H4 (cell line): ENCODE measurements around the gene C19orf44. TPM values are rescaled to one million over a fixed set of nuclear protein-coding genes. Genes with fewer than 3 reads are reported as not detected.
"Not testable (repeated sequence)": the region's sequence is repeated elsewhere in the genome, so short reads cannot be mapped to it uniquely, and the experiment has no call there.

ENCODE experiments used
- DNase-seq: peaks from one replicate; pipeline ENCODE4 v3.0.0-alpha.2; 2015; ENCODE audit warnings: low spot score
- total RNA-seq: library from RNA; depleted of rRNA; stranded (reverse); fragments of >200 nt; shearing (Covaris generic); gene quantifications from 2 replicates; pipeline ENCODE4 v1.2.3, GENCODE V29; 2014

Gene C19orf44
- total RNA-seq, 1 experiment from 2014 or later = 6.7 TPM

GRCh38 chr19:16467581-16467980 is 28.6 kb upstream of the C19orf44 start:
- DNase-seq = no peak

DNA sequence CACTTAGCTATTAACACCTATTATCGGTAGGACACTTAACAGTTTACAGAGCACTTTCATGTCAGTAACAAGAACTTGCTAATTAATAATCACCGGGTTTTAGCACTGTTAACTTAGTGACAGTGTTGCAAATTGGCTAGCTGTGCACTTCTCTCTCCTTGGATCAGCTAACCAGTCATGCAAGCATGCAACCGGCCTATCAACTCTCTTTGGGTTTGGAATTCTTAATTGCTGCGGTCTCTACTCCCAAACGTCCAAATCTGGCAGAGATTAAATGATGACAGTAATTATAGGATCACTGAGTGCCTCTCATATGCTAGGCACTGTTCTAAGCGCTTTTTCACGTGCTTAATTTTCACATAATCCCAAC is 25.7 kb upstream of the C19orf44 start:
- DNase-seq = no peak

DNA sequence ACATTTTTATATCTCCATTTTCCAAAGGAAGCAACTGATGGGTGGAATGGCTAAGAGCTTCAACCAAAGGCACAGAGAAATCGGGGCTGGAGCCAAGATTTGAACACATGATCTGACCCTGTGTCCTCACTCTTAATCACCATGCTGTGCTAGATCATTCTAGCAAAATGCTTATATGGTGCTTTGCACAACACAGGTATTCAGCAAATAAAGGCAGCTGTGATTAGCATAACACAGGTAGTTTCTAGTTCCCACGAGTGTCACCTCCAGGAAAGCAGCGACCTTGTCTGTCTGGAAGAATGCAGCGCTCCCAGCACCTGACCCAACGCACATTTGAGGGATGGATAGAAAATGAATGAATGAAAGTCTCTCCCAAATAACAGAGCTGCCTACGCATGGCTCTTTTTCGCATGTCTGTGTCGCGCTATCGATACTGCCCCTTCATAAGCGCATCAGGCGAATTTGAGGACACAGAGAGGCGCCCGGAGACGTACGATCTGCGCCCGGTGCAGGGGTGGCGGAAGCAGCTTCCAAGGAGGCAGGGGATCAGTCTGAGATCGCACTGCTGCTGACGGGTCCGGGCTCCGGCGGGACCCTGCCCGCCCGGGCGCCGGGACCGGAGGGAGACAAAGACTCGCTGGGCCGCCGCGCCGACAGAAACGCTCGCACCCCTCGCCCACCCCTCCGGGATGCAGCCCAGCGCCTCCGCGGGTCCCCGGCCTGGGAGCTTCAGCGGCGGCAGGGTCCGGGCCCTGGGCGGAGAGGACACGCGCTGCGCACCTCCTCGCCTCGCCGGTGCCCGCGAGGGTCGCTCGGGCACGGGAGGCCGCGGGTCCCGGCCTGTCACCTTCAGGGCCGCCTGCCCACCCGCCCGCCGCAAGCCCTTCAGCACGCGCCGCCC is 25.0 kb upstream of the C19orf44 start:
- no peak for DNase-seq

DNA sequence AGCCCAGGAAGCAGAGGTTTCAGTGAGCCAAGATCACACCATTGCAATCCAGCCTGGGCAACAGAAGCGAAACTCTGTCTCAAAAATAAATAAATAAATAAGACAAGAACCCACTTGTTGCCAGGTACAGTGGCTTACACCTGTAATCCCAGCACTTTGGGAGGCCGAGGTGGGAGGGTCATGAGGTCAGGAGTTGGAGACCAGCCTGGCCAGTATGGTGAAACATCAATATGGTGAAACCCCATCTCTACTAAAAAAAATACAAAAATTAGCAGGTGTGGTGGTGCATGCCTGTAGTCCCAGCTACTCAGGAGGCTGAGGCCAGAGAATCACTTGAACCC is 23.7 kb upstream of the C19orf44 start:
- DNase-seq = not testable (repeated sequence)

DNA sequence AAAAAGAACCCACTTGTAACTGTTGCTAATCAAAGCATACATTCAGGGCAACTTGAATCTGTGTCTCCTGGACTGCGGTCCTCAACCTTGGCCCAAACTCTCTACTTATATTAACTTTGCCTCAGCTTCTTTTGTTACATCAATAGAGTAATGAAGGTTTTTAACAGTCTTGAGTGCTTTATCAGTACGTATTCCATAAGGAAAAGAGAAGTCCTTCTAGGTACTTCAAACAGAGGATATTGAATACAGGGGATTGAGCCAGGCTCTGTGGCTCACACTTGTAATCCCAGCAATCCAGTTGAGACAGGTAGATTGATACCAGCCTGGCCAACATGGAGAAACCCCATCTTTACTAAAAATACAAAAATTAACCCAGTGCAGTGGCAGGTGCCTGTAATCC is 23.2 kb upstream of the C19orf44 start:
- no peak for DNase-seq

GRCh38 chr19:16473875-16474392 is 22.3 kb upstream of the C19orf44 start:
- no peak for DNase-seq

DNA sequence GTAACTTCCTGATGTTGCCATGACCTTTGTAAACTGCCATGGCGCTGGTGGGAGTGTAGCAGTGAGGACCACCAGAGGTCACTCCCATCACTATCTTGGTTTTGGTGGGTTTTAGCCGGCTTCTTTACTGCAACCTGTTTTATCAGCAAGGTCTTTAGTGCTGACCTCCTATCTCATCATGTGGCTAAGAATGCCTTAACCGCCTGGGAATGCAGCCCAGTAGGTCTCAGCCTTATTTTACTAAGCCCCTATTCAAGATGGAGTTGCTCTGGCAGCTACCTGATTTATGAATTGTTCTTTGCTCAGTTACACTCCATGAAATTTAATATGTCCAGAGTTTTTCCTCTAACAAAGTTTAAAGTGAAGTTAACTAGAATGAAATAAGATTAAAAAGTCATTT is 19.8 kb upstream of the C19orf44 start:
- DNase-seq = no peak

DNA sequence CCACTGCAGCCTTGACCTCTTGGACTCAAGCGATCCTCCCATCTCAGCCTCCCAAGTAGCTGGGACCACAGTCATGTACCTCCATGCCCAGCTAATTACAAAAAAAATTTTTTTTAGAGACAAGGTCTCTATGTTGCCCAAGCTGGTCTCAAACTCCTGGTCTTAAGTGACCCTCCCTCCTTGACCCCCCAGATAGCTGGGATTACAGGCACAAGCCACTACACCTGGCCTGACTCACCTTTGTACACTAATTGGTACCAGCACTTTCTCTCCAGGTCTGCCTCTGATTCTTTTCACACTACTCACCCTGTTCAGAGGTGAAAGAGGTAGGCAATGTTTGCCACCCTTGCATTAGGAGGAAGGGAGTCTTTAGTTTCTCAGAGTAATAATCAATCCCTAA is 18.9 kb upstream of the C19orf44 start:
- DNase-seq = no peak

- DNase-seq = no peak
Observed at GRCh38 chr19:16482745-16483144, 13.4 kb upstream of the C19orf44 start.

GRCh38 chr19:16486476-16486875 is 9.7 kb upstream of the C19orf44 start:
- DNase-seq = not testable (repeated sequence)

DNA sequence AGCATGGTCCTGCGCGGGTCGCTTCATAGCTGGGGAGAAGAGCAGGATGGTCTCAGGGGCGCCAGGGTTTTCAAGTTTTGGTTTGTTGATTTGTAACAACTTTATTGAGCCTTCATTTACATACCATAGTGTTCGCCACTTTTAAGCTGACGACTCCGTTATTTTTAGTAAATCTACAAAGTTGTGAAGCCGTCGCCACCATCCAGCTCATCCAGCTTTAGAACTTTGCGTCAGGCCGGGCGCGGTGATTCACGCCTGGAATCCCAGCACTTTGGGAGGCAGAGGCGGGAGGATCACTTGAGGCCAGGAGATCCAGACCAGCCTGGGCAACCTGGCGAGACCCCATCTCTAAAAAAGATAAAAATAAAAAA is 404 bp downstream of the C19orf44 start:
- no peak for DNase-seq

DNA sequence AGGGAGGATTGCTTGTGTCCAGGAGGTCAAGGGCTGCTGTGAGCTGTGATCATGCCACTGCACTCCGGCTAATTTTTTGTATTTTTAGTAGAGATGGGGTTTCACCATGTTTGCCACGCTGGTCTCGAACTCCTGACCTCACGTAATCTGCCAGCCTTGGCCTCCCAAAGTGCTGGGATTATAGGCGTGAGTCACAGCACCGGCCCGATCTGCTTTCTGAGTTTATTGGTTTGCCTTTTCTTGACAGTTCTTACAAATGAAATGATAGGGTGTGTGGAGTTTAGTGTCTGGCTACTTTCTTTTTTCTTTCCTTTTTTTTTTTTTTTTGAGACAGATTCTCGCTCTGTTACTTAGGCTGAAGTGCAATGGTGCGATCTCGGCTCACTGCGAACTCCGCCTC is 848 bp downstream of the C19orf44 start:
- no peak for DNase-seq

- DNase-seq = no peak
Observed at GRCh38 chr19:16497837-16498236, 1.6 kb downstream of the C19orf44 start.

- DNase-seq = no peak
Observed at GRCh38 chr19:16504271-16504670, 8.1 kb downstream of the C19orf44 start.

DNA sequence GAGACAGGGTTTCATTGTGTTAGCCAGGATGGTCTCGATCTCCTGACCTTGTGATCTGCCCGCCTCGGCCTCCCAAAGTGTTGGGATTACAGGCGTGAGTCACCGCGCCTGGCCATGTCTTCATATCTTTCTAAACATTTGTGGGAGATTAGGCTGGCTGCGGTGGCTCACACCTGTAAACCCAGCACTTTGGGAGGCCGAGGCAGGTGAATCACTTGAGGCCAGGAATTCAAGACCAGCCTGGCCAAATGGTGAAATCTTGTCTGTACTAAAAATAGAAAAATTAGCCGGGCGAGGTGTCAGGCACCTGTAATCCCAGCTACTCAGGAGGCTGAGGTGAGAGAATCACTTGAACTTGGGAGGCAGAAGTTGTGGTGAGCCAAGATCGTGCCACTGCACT is 10.0 kb downstream of the C19orf44 start:
- not testable (repeated sequence) for DNase-seq

DNA sequence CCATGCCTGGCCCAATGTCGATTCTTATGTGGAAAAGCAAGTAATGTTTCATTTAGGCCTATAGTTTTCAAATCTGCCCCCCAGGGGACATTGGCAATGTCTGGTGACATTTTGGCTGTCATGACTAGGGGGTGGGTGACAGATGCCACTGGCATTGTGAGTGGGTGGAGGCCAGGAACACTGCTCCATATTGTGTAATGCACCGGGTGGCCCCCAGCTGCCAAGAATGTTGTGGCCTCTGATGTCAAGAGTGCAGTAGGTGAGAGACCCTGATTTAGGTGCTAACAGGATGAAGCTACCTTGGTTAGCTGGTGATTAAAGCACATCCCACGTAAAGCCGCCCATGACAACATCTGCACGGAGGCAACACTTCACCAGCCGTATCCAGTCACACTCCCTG is 10.8 kb downstream of the C19orf44 start:
- no peak for DNase-seq

- no peak for DNase-seq
Observed at GRCh38 chr19:16508546-16508945, 12.4 kb downstream of the C19orf44 start.

GRCh38 chr19:16509141-16510061 is 13.2 kb downstream of the C19orf44 start:
- no peak for DNase-seq

- DNase-seq = not testable (repeated sequence)
Observed at GRCh38 chr19:16512611-16513010, 16.4 kb downstream of the C19orf44 start.

- no peak for DNase-seq
Observed at GRCh38 chr19:16514383-16515019, 18.3 kb downstream of the C19orf44 start.

DNA sequence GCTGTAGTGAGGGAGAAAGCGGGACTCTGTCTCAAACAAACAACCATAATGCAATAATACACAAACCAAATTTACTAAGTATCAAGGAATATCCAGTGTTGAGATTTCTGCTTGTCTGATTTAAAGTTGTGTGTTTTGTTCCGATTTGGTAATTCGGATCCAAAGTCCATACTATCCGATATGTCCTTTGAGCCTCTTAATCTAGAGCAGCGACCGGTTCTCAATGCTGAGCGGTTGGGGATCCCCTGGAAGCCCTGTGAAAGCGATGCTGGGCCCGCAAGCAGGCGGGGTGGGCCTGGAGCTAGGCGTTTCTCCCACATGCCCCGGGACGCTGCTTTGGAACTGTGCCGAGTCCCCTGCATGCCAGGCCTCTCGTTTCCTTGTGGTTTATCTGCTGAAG is 20.2 kb downstream of the C19orf44 start:
- no peak for DNase-seq

DNA sequence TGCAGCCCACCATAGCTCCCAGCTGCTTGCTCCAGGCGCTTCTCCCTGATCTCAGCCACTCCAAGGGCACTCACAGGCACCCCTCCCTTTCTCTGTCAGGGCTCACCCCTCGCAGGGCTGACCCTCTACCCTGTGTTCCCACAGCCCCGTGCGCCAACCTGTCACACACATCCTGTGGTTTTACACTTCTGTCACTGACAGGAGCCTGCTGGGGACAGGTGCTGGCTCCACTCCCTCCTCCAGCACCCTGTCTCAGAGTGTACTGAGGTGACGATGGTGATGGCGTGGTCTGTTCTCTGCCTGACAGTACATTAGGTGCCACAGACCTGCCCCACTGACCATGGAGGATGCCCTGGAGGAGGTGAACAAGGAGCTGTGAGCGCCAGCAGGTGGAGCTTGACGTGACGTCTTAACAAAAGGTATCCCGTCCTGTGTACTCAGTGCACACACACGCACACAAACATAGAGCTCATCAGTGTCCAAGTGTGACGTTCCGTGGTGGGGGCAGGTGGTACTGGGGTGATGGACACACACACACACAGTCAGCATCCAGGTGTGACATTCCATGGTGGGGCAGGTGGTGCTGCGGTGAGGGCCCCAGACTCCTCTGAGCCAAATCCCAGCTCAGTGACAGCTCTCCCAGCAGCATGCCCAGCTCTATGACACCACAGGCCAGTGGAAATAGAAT is 20.9 kb downstream of the C19orf44 start:
- DNase-seq = no peak
